Vagina (tissue), 2 donors: ENCODE measurements around the gene CEACAM3.

Experiments used
- POLR2A ChIP-seq, 2 donors: fragments of 450-650 bp; IDR thresholded peaks; one replicate each; pipeline ENCODE4 v1.6.1; 2017; ENCODE audit warnings: antibody characterized with exemption in 2 of 2, mild to moderate bottlenecking in 2 of 2, moderate library complexity in 2 of 2
- TF ChIP-seq, protein P1 (sequence below), 3 experiments: fragments of 450-650 bp in 2 of 3; fragments of 200-600 bp in 1 of 3; sonication (generic) in 1 of 3; IDR thresholded peaks; one replicate each; pipeline ENCODE4 v1.5.1; 2017 to 2019; ENCODE audit warnings: antibody characterized with exemption in 3 of 3, mild to moderate bottlenecking in 2 of 3, moderate library complexity in 2 of 3

DNA sequence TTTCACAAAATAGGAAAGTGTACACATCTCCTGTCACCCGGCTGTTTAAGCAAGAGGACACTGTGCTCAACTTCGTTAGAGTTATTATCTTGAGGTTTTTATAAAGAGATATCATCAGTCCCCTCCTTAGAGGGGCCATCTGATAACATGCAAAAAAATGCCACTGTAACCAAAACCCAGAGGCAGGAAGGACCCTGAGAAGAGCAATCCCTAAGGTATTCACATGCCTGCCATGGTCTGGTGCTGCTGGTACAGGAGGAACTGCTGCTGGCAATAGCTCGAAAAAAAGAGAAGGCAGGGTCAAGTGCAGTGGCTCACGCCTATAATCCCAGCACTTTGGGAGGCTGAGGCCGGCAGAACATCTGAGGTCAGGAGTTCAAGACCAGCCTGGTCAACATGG lies 12.8 kb upstream of the CEACAM3 start:
- TF ChIP-seq, protein P1, sequence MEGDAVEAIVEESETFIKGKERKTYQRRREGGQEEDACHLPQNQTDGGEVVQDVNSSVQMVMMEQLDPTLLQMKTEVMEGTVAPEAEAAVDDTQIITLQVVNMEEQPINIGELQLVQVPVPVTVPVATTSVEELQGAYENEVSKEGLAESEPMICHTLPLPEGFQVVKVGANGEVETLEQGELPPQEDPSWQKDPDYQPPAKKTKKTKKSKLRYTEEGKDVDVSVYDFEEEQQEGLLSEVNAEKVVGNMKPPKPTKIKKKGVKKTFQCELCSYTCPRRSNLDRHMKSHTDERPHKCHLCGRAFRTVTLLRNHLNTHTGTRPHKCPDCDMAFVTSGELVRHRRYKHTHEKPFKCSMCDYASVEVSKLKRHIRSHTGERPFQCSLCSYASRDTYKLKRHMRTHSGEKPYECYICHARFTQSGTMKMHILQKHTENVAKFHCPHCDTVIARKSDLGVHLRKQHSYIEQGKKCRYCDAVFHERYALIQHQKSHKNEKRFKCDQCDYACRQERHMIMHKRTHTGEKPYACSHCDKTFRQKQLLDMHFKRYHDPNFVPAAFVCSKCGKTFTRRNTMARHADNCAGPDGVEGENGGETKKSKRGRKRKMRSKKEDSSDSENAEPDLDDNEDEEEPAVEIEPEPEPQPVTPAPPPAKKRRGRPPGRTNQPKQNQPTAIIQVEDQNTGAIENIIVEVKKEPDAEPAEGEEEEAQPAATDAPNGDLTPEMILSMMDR (IDR thresholded peaks at IDR 0.05) = no peak
- TF ChIP-seq POLR2A (IDR thresholded peaks at IDR 0.05) = no peak
